Stomach (tissue), 9 donors: ENCODE data around the gene KDM8. TPM values are rescaled to one million over a fixed set of nuclear protein-coding genes. Genes with fewer than 3 reads are reported as not detected.
A peak's percentile ranks its signal among the peaks of the same experiment; 100 is the strongest.
"Not testable (repeated sequence)": the region's sequence is repeated elsewhere in the genome, so short reads cannot be mapped to it uniquely, and the experiment has no call there.

Source experiments
- DNase-seq, 2 donors: peaks; one replicate each; pipeline versions ENCODE4 v3.0.0 to v3.0.0-alpha.2; 2013 to 2019
- H3K27ac ChIP-seq, 5 donors: fragments of 200-600 bp in 4 of 5; sonication (generic) in 4 of 5; one replicate each; pipeline ENCODE4 v1.5.1; 2013 to 2019; ENCODE audit warnings: mild to moderate bottlenecking in 1 of 5, moderate library complexity in 1 of 5
- H3K27me3 ChIP-seq, 3 donors: fragments of 200-600 bp; sonication (generic); one replicate each; pipeline ENCODE4 v1.5.1; 2017 to 2019; ENCODE audit warnings: mixed run types in 1 of 3
- H3K36me3 ChIP-seq, 4 donors: fragments of 200-600 bp; sonication (generic); 1 replicate in 3 of 4; 2 replicates in 1 of 4; pipeline ENCODE4 v1.5.1; 2016 to 2019
- H3K4me1 ChIP-seq, 4 donors: fragments of 200-600 bp; sonication (generic); one replicate each; pipeline ENCODE4 v1.5.1; 2016 to 2019
- H3K4me3 ChIP-seq, 4 donors: fragments of 200-600 bp; sonication (generic) in 3 of 4; one replicate each; pipeline ENCODE4 v1.5.1; 2016 to 2019; ENCODE audit warnings: mild to moderate bottlenecking in 1 of 4
- H3K9me3 ChIP-seq, 4 donors: fragments of 200-600 bp; sonication (generic); one replicate each; pipeline ENCODE4 v1.5.1; 2016 to 2019
- CTCF ChIP-seq, 7 experiments: fragments of 450-650 bp in 4 of 7; fragments of 200-600 bp in 3 of 7; sonication (generic) in 3 of 7; IDR thresholded peaks; one replicate each; pipeline ENCODE4 v1.5.1; 2016 to 2019; ENCODE audit warnings: antibody characterized with exemption in 7 of 7, control low read depth in 2 of 7, mild to moderate bottlenecking in 1 of 7
- EP300 ChIP-seq: sonication (generic); formaldehyde crosslinking; IDR thresholded peaks from one replicate; pipeline ENCODE4 v1.6.1; 2017; ENCODE audit warnings: antibody characterized with exemption
- POLR2A ChIP-seq, 4 donors: fragments of 450-650 bp; IDR thresholded peaks; one replicate each; pipeline ENCODE4 v1.6.1; 2016; ENCODE audit warnings: antibody characterized with exemption in 4 of 4, control low read depth in 2 of 4, mild to moderate bottlenecking in 1 of 4, moderate library complexity in 1 of 4
- POLR2AphosphoS5 ChIP-seq, 3 donors: sonication (generic); formaldehyde crosslinking; IDR thresholded peaks; one replicate each; pipeline ENCODE4 v1.6.1; 2016; ENCODE audit warnings: antibody characterized with exemption in 3 of 3
- WGBS, 5 donors: extraction: QIAGEN DNeasy Blood & Tissue Kit in 3 of 5; methylation state at CpG; one replicate each; pipeline versions ENCODE4 v1.1.5 to v1.1.7; 2013 to 2018; 5-methylcytosine and 5-hydroxymethylcytosine counted together
- intact Hi-C: fragments of 100-400 bp; cut with DNase I; formaldehyde crosslinking; loops from one replicate; pipeline ENCODE4 v1.15.1; 2023; ENCODE audit warnings: low total_unique reads
- polyA plus RNA-seq, 3 donors: library from polyadenylated mRNA; stranded (reverse); fragments of 200-250 nt; gene quantifications; one replicate each; pipeline ENCODE4 v1.2.3, GENCODE V29; 2013
- total RNA-seq, 5 donors: library from RNA; depleted of rRNA; stranded (reverse); fragments of >200 nt; gene quantifications; one replicate each; pipeline versions ENCODE4 v1.1.0 to v1.2.3, GENCODE V29; 2014 to 2016
- donor health status: healthy with polysubstance abuse.
- donor health status: Bipolar disorder and iron deficiency.
- donor health status: healthy.

The KDM8 gene
- total and polyA plus RNA-seq, 8 donors, result 1.4 to 58.3 (median 2.9) TPM

GRCh38 chr16:27257271-27257670 lies 53.9 kb downstream of the KDM8 start:
- Histone ChIP-seq H3K36me3 (peaks cover 6 to 30% (median 25%) of the 10 kb centered on the region in 4 donors), H3K9me3 (no peaks in the 10 kb centered on the region), H3K27me3 (no peaks in the 10 kb centered on the region), H3K4me3 (no peak overlapping the region), H3K27ac (peak overlapping the region in 4 of 5 donors; percentile 73 to 84 (median 80)), H3K4me1 (peaks cover 9 to 84% (median 45%) of the 10 kb centered on the region in 4 donors)
- intact Hi-C loops, result no loop called here
- TF ChIP-seq CTCF (IDR thresholded peaks at IDR 0.05), result no peak
- no peak for TF ChIP-seq EP300
- no peak for TF ChIP-seq POLR2A (IDR thresholded peaks at IDR 0.05)
- no peak for TF ChIP-seq POLR2AphosphoS5 (IDR thresholded peaks at IDR 0.05)
- no peak for DNase-seq
- 91 to 95% (median 93%) methylated on average over 14 of the region's 14 CpGs for WGBS, 5 donors

- Histone ChIP-seq H3K27me3 (no peaks in the 10 kb centered on the region), H3K9me3 (no peaks in the 10 kb centered on the region), H3K4me3 (no peak overlapping the region), H3K36me3 (peaks cover 6 to 26% (median 25%) of the 10 kb centered on the region in 4 donors), H3K27ac (peak overlapping the region in 4 of 5 donors; percentile 73 to 84 (median 80)), H3K4me1 (peaks cover 9 to 85% (median 39%) of the 10 kb centered on the region in 4 donors)
- WGBS, 5 donors, result 54 to 67% (median 64%) methylated on average over 3 of the region's 3 CpGs
- TF ChIP-seq POLR2AphosphoS5 (IDR thresholded peaks at IDR 0.05) (peak; percentile 50 to 74 (median 58)), POLR2A (IDR thresholded peaks at IDR 0.05) (no peak)
- DNase-seq, result no peak
- intact Hi-C loops, result no loop called here
Observed at GRCh38 chr16:27258241-27258734, 55.0 kb downstream of the KDM8 start.

GRCh38 chr16:27259710-27260109 lies 56.4 kb downstream of the KDM8 start:
- no peak for TF ChIP-seq EP300
- Histone ChIP-seq H3K27ac (peak overlapping the region in 4 of 5 donors; percentile 73 to 84 (median 80)), H3K9me3 (no peaks in the 10 kb centered on the region), H3K4me3 (no peak overlapping the region), H3K27me3 (no peaks in the 10 kb centered on the region), H3K4me1 (peaks cover 0 to 81% (median 28%) of the 10 kb centered on the region in 4 donors), H3K36me3 (peaks cover 6 to 26% (median 25%) of the 10 kb centered on the region in 4 donors)
- WGBS, 5 donors, result 68 to 91% (median 85%) methylated on average over 4 of the region's 4 CpGs
- intact Hi-C loops, result no loop called here
- no peak for DNase-seq

- H3K4me1 ChIP-seq, result peaks cover 4 to 62% (median 22%) of the 10 kb centered on the region in 4 donors
- intact Hi-C loops, H3K9me3 ChIP-seq, H3K36me3 ChIP-seq, DNase-seq, H3K4me3 ChIP-seq, H3K27me3 ChIP-seq: not testable (repeated sequence)
- H3K27ac ChIP-seq, result peak overlapping the region in 1 of 5 donors; percentile 36
- WGBS, 5 donors, result 88 to 96% (median 91%) methylated on average over 2 of the region's 2 CpGs
Observed at GRCh38 chr16:27262904-27263423, 59.6 kb downstream of the KDM8 start.

- intact Hi-C loops, result no loop called here
- peak in 1 of 3 donors; percentile 25 for TF ChIP-seq POLR2AphosphoS5 (IDR thresholded peaks at IDR 0.05)
- TF ChIP-seq POLR2A (IDR thresholded peaks at IDR 0.05), result no peak
Observed at GRCh38 chr16:27264151-27264550, 60.8 kb downstream of the KDM8 start.

GRCh38 chr16:27265982-27266381 lies 62.7 kb downstream of the KDM8 start:
- TF ChIP-seq EP300, result no peak
- no peaks in the 10 kb centered on the region for H3K27me3 ChIP-seq
- 92 to 100% (median 98%) methylated on average over 1 of the region's 1 CpG for WGBS, 5 donors
- intact Hi-C loops, result no loop called here
- H3K4me1 ChIP-seq, result peaks cover 7 to 51% (median 22%) of the 10 kb centered on the region in 4 donors
- no peak overlapping the region for H3K4me3 ChIP-seq
- DNase-seq, result no peak
- no peak overlapping the region for H3K27ac ChIP-seq
- H3K36me3 ChIP-seq, result no peaks in the 10 kb centered on the region
- no peaks in the 10 kb centered on the region for H3K9me3 ChIP-seq

More at GRCh38 chr16:27264151-27264550, 60.8 kb downstream of the KDM8 start:
- no peak overlapping the region for H3K4me3 ChIP-seq
- H3K27me3 ChIP-seq, result no peaks in the 10 kb centered on the region
- no peaks in the 10 kb centered on the region for H3K9me3 ChIP-seq
- 68 to 77% (median 75%) methylated on average over 6 of the region's 6 CpGs for WGBS, 5 donors
- DNase-seq, result no peak
- peaks cover 2 to 55% (median 22%) of the 10 kb centered on the region in 4 donors for H3K4me1 ChIP-seq
- H3K36me3 ChIP-seq, result no peaks in the 10 kb centered on the region
- peak overlapping the region in 1 of 5 donors; percentile 22 for H3K27ac ChIP-seq
